MCF 10A (cell line): ENCODE data around the gene ITGB1. TPM values are rescaled to one million over a fixed set of nuclear protein-coding genes. Genes with fewer than 3 reads are reported as not detected.

ENCODE experiments used
- BruUV-seq: library from RNA; stranded (reverse); fragments of 400-500 nt; replicated peaks from 2 replicates; lab custom pipeline; 2021; lab: Mats Ljungman, UMichigan
- CTCF ChIA-PET: fragments of 300-600 bp; sonication (Branson Sonifier 250); formaldehyde crosslinking; extraction: SDS; loops from one replicate; lab custom pipeline; 2021; ENCODE audit warnings: antibody characterized with exemption, inconsistent platforms; lab: Yijun Ruan, JAX
- POLR2A ChIA-PET: fragments of 300-600, 350-650 bp; sonication (Branson Sonifier 250); formaldehyde crosslinking; extraction: SDS; loops from one replicate; lab custom pipeline; 2020; ENCODE audit warnings: antibody characterized with exemption, inconsistent platforms; lab: Yijun Ruan, JAX
- DNase-seq: peaks from one replicate; pipeline ENCODE4 v3.0.0-alpha.2; 2018; ENCODE audit not compliant: unreplicated experiment
- H3K27ac Mint-ChIP-seq: one replicate; pipeline ENCODE4 v1.8.0; 2022; ENCODE audit warnings: mild to moderate bottlenecking, low read depth, mixed read lengths; ENCODE audit not compliant: unreplicated experiment
- H3K27me3 Mint-ChIP-seq: one replicate; pipeline ENCODE4 v1.8.0; 2022; ENCODE audit warnings: mixed read lengths; ENCODE audit not compliant: insufficient read depth, unreplicated experiment
- H3K36me3 Mint-ChIP-seq: one replicate; pipeline ENCODE4 v1.8.0; 2022; ENCODE audit warnings: mild to moderate bottlenecking, moderate library complexity, mixed read lengths; ENCODE audit not compliant: insufficient read depth, unreplicated experiment
- H3K4me1 Mint-ChIP-seq: one replicate; pipeline ENCODE4 v1.8.0; 2022; ENCODE audit warnings: mixed read lengths; ENCODE audit not compliant: insufficient read depth, unreplicated experiment
- H3K4me3 Mint-ChIP-seq: one replicate; pipeline ENCODE4 v1.8.0; 2022; ENCODE audit warnings: mild to moderate bottlenecking, moderate library complexity, mixed read lengths; ENCODE audit not compliant: unreplicated experiment
- H3K9me3 Mint-ChIP-seq: one replicate; pipeline ENCODE4 v1.8.0; 2022; ENCODE audit warnings: mixed read lengths; ENCODE audit not compliant: unreplicated experiment
- intact Hi-C: fragments of 100-400 bp; cut with micrococcal nuclease; formaldehyde crosslinking; loops from 2 replicates; pipeline ENCODE4 v1.14.1; 2022
- total RNA-seq: library from RNA; stranded (reverse); gene quantifications from 2 replicates; pipeline ENCODE4 v1.2.3, GENCODE V29; 2022
- TF ChIP-seq, protein P1 (sequence below): fragments of 200-600 bp; IDR thresholded peaks from one replicate; pipeline ENCODE4 v1.8.0; 2022; ENCODE audit warnings: antibody characterized with exemption, mild to moderate bottlenecking; ENCODE audit not compliant: unreplicated experiment

The ITGB1 gene
- total RNA-seq, 1 experiment from 2014 or later: 703 TPM

DNA sequence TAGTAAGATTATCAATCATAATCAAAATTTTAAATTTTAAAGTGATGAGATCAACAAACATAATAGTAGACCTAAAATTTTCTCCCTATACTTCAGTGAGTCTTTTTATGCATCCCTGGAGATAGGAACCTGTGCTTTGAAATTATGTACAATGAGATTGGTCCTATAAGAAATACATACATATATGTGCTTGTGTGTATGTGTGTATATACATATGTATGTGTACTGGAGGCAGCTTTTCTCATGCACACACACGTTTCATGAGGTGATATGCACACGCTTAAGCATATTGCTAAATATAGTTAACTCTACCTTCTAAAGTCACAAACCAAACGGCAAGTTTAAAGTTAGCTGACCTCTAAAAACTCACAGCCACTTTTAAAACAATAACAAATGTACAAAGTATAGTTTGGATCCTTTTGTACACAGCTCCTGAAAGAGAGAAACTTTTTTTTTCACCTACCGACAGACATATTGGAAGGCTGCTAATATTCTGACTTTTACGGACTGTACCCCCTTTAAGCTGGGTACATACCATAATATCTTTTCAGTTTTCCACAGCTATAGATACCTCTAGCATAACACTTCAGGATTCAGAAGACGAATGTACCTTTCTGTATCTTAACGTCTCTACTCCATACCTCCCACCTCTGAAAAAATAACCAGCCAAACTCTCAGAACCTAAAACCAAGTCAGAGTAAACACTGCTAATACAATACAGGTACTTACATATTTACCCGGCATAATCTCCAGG is 3.3 kb downstream of the ITGB1 start:
- H3K9me3 Mint-ChIP-seq: no peaks in the 10 kb centered on the region
- H3K36me3 Mint-ChIP-seq: peaks cover 19% of the 10 kb centered on the region
- intact Hi-C loops: loop anchor here (5.0 kb wide), 2 partner anchors 157 to 203 kb away; no protein-coding TSS in a partner anchor
- no TSS peak for BruUV-seq
- peak overlapping the region; percentile 75 for H3K4me3 Mint-ChIP-seq
- H3K4me1 Mint-ChIP-seq: peaks cover 50% of the 10 kb centered on the region
- ChIA-PET CTCF (interaction anchor here (0.5 to 1.0 kb wide), 6 partner anchors 51 to 1423 kb away, joined by 3 to 4 read pairs (median 3); no protein-coding TSS in a partner anchor), POLR2A (interaction anchor here (0.5 to 8.7 kb wide), 14 partner anchors 17 to 235 kb away, joined by 3 to 333 read pairs (median 6); no protein-coding TSS in a partner anchor)
- no peak for DNase-seq
- no peaks in the 10 kb centered on the region for H3K27me3 Mint-ChIP-seq
- peak overlapping the region; percentile 94 for H3K27ac Mint-ChIP-seq
- TF ChIP-seq, protein P1, sequence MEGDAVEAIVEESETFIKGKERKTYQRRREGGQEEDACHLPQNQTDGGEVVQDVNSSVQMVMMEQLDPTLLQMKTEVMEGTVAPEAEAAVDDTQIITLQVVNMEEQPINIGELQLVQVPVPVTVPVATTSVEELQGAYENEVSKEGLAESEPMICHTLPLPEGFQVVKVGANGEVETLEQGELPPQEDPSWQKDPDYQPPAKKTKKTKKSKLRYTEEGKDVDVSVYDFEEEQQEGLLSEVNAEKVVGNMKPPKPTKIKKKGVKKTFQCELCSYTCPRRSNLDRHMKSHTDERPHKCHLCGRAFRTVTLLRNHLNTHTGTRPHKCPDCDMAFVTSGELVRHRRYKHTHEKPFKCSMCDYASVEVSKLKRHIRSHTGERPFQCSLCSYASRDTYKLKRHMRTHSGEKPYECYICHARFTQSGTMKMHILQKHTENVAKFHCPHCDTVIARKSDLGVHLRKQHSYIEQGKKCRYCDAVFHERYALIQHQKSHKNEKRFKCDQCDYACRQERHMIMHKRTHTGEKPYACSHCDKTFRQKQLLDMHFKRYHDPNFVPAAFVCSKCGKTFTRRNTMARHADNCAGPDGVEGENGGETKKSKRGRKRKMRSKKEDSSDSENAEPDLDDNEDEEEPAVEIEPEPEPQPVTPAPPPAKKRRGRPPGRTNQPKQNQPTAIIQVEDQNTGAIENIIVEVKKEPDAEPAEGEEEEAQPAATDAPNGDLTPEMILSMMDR: no peak

DNA sequence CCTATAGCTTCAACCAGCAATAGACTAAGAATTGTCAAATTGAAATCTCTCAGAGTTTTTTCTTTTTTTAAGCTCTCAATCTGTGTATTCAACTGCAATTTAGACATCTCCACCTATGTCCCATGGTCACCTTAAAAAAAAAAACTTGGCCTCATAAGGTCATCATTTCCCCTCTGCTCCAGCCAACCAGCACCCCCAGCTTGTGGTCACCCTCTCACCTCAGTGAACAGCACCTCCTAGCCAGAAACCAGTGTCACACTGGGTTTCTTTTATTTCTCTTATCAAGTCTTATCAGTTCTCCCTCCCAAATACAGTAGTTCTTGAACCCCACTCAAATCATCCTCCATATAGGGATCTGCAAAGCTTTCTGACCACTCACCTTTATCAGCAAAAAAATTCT is 4.0 kb downstream of the ITGB1 start:
- no peak for DNase-seq
- H3K36me3 Mint-ChIP-seq: peaks cover 19% of the 10 kb centered on the region
- intact Hi-C loops: no loop called here
- peak overlapping the region; percentile 75 for H3K4me3 Mint-ChIP-seq
- H3K9me3 Mint-ChIP-seq: no peaks in the 10 kb centered on the region
- TF ChIP-seq, protein P1: no peak
- ChIA-PET POLR2A (interaction anchor here (0.5 to 8.7 kb wide), 12 partner anchors 8 to 236 kb away, joined by 3 to 333 read pairs (median 12); no protein-coding TSS in a partner anchor), CTCF (interaction anchor here (0.5 to 0.9 kb wide), 3 partner anchors 55 to 1088 kb away, joined by 3 read pairs; no protein-coding TSS in a partner anchor)
- H3K27me3 Mint-ChIP-seq: no peaks in the 10 kb centered on the region
- H3K27ac Mint-ChIP-seq: peak overlapping the region; percentile 94
- peaks cover 52% of the 10 kb centered on the region for H3K4me1 Mint-ChIP-seq
- no TSS peak for BruUV-seq

DNA sequence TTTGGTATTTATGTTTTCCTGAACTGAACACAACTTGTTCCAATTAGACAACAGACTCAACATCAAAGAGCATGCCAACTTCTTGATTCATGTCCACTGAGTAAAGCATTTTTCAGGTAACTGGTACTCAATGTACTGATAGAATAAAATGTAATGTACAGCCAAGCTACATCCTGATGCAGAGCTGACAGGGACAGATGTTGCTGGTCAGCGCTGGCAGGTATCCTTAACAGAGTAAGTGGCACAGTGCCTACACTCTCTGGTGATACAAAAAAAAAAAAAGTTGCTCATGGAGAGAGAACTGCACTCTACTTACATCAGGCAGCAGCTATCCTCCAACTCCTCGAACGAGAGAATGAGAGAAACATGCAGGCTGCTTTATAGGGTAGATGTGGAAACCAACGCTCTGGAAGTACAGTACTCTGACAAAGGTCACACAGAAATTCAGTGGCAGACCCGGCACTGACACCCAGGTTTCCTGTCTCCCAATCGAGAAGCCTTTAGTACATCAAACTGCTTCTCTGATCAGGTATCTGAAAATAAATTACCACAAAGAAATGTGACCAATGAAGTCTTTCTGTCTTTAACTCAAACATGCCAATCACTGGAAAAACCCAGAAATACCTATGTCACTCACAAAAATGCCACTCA is 4.6 kb downstream of the ITGB1 start:
- Mint-ChIP-seq H3K27ac (peak overlapping the region; percentile 94), H3K4me3 (peak overlapping the region; percentile 75), H3K27me3 (no peaks in the 10 kb centered on the region), H3K4me1 (peaks cover 59% of the 10 kb centered on the region), H3K36me3 (peaks cover 19% of the 10 kb centered on the region), H3K9me3 (no peaks in the 10 kb centered on the region)
- ChIA-PET CTCF (interaction anchor here (0.5 to 1.0 kb wide), 3 partner anchors 28 to 1087 kb away, joined by 3 to 4 read pairs (median 3); no protein-coding TSS in a partner anchor), POLR2A (interaction anchor here (0.6 to 8.7 kb wide), 15 partner anchors 9 to 605 kb away, joined by 3 to 333 read pairs (median 6); no protein-coding TSS in a partner anchor)
- intact Hi-C loops: no loop called here
- BruUV-seq: no TSS peak
- TF ChIP-seq, protein P1: no peak
- DNase-seq: no peak
